Adipocyte (in vitro differentiated cells): Measurements from ENCODE around the gene PRDM16.

Experiments used
- DNase-seq: peaks from one replicate; pipeline ENCODE4 v3.0.0-alpha.2; 2015; ENCODE audit warnings: low read depth
- H3K27me3 ChIP-seq: replicated peaks from 2 replicates; pipeline ENCODE4 v1.7.0; 2013; ENCODE audit warnings: mild to moderate bottlenecking, low read length, moderate library complexity; ENCODE audit not compliant: control insufficient read depth, insufficient read depth
- H3K36me3 ChIP-seq: 2 replicates; pipeline ENCODE4 v1.7.0; 2013; ENCODE audit warnings: low read length, mild to moderate bottlenecking, moderate library complexity; ENCODE audit not compliant: control insufficient read depth, insufficient read depth, severe bottlenecking
- H3K4me1 ChIP-seq: 2 replicates; pipeline ENCODE4 v1.7.0; 2013; ENCODE audit warnings: mild to moderate bottlenecking, low read length, moderate library complexity; ENCODE audit not compliant: control insufficient read depth, insufficient read depth
- H3K4me3 ChIP-seq: 2 replicates; pipeline ENCODE4 v1.7.0; 2013; ENCODE audit warnings: mild to moderate bottlenecking, low read length, moderate library complexity
- H3K9ac ChIP-seq: 2 replicates; pipeline ENCODE4 v1.7.0; 2013; ENCODE audit warnings: mild to moderate bottlenecking, low read length, moderate library complexity
- H3K9me3 ChIP-seq: 2 replicates; pipeline ENCODE4 v1.7.0; 2013; ENCODE audit warnings: mild to moderate bottlenecking, low read length, moderate library complexity; ENCODE audit not compliant: control insufficient read depth

PRDM16 gene

GRCh38 chr1:3197781-3198316 is 128.8 kb downstream of the PRDM16 start:
- Histone ChIP-seq H3K4me3 (no peak overlapping the region), H3K9ac (no peak overlapping the region), H3K36me3 (no peaks in the 10 kb centered on the region), H3K9me3 (no peaks in the 10 kb centered on the region), H3K27me3 (peaks cover 4% of the 10 kb centered on the region), H3K4me1 (no peaks in the 10 kb centered on the region)
- DNase-seq: no peak

GRCh38 chr1:3198371-3199271 is 129.6 kb downstream of the PRDM16 start:
- Histone ChIP-seq H3K9ac (no peak overlapping the region), H3K4me3 (no peak overlapping the region), H3K36me3 (no peaks in the 10 kb centered on the region), H3K4me1 (no peaks in the 10 kb centered on the region), H3K9me3 (no peaks in the 10 kb centered on the region), H3K27me3 (peaks cover 10% of the 10 kb centered on the region)
- no peak for DNase-seq

- DNase-seq: no peak
- Histone ChIP-seq H3K36me3 (no peaks in the 10 kb centered on the region), H3K4me1 (no peaks in the 10 kb centered on the region), H3K27me3 (peaks cover 22% of the 10 kb centered on the region), H3K9ac (no peak overlapping the region), H3K4me3 (no peak overlapping the region), H3K9me3 (no peaks in the 10 kb centered on the region)
Observed at GRCh38 chr1:3204725-3205124, 135.7 kb downstream of the PRDM16 start.

- H3K4me1 ChIP-seq: no peaks in the 10 kb centered on the region
- H3K36me3 ChIP-seq: no peaks in the 10 kb centered on the region
- H3K4me3 ChIP-seq: no peak overlapping the region
- no peak overlapping the region for H3K9ac ChIP-seq
- DNase-seq: no peak
- no peaks in the 10 kb centered on the region for H3K9me3 ChIP-seq
- H3K27me3 ChIP-seq: peaks cover 22% of the 10 kb centered on the region
Observed at GRCh38 chr1:3205815-3206214, 136.8 kb downstream of the PRDM16 start.

GRCh38 chr1:3206696-3207095 is 137.7 kb downstream of the PRDM16 start:
- H3K9ac ChIP-seq: no peak overlapping the region
- H3K4me3 ChIP-seq: no peak overlapping the region

GRCh38 chr1:3207217-3207848 is 138.3 kb downstream of the PRDM16 start:
- Histone ChIP-seq H3K9ac (no peak overlapping the region), H3K4me3 (no peak overlapping the region), H3K4me1 (no peaks in the 10 kb centered on the region), H3K36me3 (no peaks in the 10 kb centered on the region), H3K27me3 (peaks cover 22% of the 10 kb centered on the region), H3K9me3 (no peaks in the 10 kb centered on the region)
- no peak for DNase-seq

More at GRCh38 chr1:3206696-3207095, 137.7 kb downstream of the PRDM16 start:
- no peaks in the 10 kb centered on the region for H3K36me3 ChIP-seq
- H3K9me3 ChIP-seq: no peaks in the 10 kb centered on the region
- H3K4me1 ChIP-seq: no peaks in the 10 kb centered on the region
- peaks cover 22% of the 10 kb centered on the region for H3K27me3 ChIP-seq
- DNase-seq: no peak

- Histone ChIP-seq H3K27me3 (peaks cover 16% of the 10 kb centered on the region), H3K4me1 (no peaks in the 10 kb centered on the region), H3K36me3 (no peaks in the 10 kb centered on the region), H3K4me3 (no peak overlapping the region), H3K9me3 (no peaks in the 10 kb centered on the region), H3K9ac (no peak overlapping the region)
- no peak for DNase-seq
Observed at GRCh38 chr1:3208819-3209200, 139.8 kb downstream of the PRDM16 start.

- Histone ChIP-seq H3K4me3 (no peak overlapping the region), H3K9me3 (no peaks in the 10 kb centered on the region), H3K36me3 (no peaks in the 10 kb centered on the region), H3K4me1 (no peaks in the 10 kb centered on the region), H3K9ac (no peak overlapping the region), H3K27me3 (peaks cover 15% of the 10 kb centered on the region)
- DNase-seq: no peak
Observed at GRCh38 chr1:3209201-3209600, 140.2 kb downstream of the PRDM16 start.

- Histone ChIP-seq H3K9me3 (no peaks in the 10 kb centered on the region), H3K36me3 (no peaks in the 10 kb centered on the region), H3K9ac (no peak overlapping the region), H3K4me1 (no peaks in the 10 kb centered on the region), H3K4me3 (no peak overlapping the region), H3K27me3 (peaks cover 31% of the 10 kb centered on the region)
- no peak for DNase-seq
Observed at GRCh38 chr1:3211582-3212375, 142.8 kb downstream of the PRDM16 start.

GRCh38 chr1:3212453-3213355 is 143.7 kb downstream of the PRDM16 start:
- H3K4me3 ChIP-seq: no peak overlapping the region

More at GRCh38 chr1:3212453-3213355, 143.7 kb downstream of the PRDM16 start:
- no peak for DNase-seq
- no peak overlapping the region for H3K9ac ChIP-seq
- H3K9me3 ChIP-seq: no peaks in the 10 kb centered on the region
- H3K4me1 ChIP-seq: peaks cover 7% of the 10 kb centered on the region
- H3K27me3 ChIP-seq: peaks cover 40% of the 10 kb centered on the region
- no peaks in the 10 kb centered on the region for H3K36me3 ChIP-seq
